Fibroblast of skin of right quadriceps (primary cell): ENCODE measurements around the gene NARS2.

Experiments used
- DNase-seq: peaks from one replicate; pipeline ENCODE4 v3.0.0-alpha.2; 2013

NARS2 gene

GRCh38 chr11:78402847-78403246 lies 171.8 kb downstream of the NARS2 start:
- no peak for DNase-seq

DNA sequence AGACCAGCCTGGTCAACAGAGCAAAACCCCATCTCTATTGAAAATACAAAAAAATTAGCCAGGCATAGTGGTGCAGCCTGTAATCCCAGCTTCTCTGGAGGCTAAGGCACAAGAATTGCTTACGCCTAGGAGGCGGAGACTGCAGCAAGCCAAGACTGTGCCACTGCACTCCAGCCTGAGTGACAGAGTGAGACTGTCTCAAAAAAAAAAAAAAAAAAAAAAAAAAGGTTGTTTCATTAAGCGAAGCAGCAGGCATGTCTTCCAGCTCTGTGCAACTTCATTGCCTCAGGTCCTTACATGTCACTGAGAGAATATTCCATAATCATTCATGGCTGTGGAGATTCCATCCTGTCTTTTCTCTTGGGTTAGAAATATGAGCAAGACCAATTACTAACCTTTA lies 174.0 kb downstream of the NARS2 start:
- DNase-seq = no peak

DNA sequence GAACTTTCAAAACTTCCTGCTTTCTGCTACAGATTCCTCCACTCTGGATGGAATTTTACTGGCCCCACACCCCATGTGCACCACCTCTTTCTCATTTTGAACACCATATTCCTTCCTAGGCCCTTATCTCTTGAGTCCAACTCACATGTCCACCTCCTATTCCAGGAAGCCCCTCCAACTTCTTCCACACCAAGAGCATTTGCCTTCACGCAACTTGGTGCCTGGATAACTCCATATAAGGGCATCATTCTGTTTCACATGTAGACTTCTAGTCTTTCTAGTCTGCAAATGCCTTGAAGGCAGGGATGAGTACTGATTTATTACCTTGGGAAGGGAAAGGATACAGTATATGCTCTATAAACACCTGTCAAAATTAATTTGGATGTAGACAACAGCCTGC lies 174.5 kb downstream of the NARS2 start:
- DNase-seq = no peak

GRCh38 chr11:78399136-78399535 lies 175.5 kb downstream of the NARS2 start:
- no peak for DNase-seq

DNA sequence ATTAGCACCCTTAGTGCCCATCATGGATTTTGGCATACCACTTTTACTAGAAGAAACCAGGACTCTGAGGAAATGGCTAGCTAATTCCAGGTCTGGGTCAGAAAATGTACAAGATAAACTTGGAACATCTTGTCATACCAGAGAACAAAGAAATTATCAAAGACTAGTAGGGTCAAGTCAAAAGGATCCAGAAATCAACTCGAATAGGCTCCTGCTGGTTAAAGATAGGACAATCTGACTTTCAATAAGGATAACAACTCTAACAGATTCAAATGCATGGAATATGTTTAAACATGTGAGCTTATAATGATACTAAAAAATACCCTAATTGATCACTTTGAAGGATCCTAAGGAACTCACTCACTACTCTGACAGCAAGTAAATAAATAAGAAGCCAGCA lies 175.9 kb downstream of the NARS2 start:
- no peak for DNase-seq

- DNase-seq = no peak
Measured at GRCh38 chr11:78397398-78397797, 177.3 kb downstream of the NARS2 start.

GRCh38 chr11:78395597-78395996 lies 179.1 kb downstream of the NARS2 start:
- no peak for DNase-seq

- no peak for DNase-seq
Measured at GRCh38 chr11:78392854-78393253, 181.8 kb downstream of the NARS2 start.

DNA sequence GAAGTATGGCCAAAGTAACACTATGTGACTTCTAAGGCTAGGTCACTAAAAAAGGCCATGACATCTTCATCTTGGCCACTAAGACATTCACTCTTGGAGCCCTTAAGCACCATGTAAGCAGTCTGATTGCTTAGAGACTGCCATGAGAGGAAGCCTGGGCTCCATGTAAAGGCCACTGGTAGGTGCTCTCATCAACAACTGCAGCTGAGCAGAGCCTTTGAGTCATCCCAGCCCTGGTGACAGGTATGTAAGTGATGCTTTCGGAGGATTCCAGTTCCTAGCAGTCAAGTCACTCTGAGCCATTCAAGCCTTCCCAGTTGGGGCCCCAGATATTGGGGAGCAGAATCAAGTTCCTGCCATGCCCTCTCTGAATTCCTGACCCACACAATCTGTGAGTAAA lies 183.2 kb downstream of the NARS2 start:
- DNase-seq = no peak

- no peak for DNase-seq
Measured at GRCh38 chr11:78390809-78391208, 183.9 kb downstream of the NARS2 start.

DNA sequence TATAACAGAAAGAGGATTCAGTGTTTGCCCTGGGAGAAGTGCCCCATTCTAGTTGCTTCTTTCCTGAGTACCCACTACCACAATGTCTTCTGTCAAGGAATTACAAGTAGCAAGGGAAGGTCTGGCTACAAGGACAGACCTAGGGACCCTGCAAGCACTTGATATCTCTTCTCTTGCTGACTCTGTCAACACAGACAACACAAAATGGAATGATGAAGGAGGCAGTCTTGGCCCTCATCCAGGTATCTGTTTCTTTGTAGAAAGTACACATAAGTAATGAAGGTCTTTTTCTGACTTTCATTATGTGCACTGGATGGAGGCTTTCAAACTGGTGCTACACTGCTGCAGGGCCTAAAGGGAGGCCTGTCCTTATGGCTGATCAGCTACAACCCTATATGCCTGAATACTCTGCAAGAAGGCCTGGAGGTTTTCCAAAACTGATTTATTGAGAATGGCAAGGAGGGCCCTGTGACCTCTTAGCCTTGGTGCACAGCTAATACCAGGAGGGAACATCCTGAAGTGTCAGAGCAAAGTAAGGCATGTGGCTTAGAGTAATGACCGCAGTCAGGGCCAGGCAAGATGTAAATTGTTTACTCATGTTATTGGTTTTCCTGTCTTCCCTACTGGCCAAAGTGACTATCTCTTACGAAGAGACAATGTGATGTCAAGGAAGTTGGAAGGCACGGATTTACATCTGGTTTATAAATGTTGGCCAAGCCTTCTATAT lies 188.3 kb downstream of the NARS2 start:
- no peak for DNase-seq
